ENCODE measurements around the gene ZNF543.

DNA sequence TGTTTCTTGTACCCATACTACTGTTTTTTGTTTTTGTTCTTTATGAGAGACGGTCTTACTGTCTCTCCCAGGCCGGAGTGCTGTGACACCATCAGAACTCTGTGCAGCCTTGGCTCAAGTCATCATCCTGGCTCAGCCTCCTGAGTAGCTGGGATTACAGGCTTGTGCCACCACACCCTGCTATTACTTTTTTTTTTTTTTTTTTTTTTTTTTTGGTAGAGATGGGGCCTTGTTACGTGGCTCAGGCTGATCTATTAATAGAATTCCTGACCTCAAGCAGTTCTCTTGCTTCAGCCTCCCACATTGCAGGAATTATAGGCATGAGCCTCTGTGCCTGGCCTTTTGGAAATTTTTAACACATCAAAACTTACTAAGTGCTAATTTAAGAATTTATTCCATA, 27.9 kb downstream of the ZNF543 start:
- TF ChIP-seq CEBPB (IDR thresholded peaks at IDR 0.05; ENCODE audit: low read depth, low read length) (no peak), EP300 (IDR thresholded peaks at IDR 0.05; ENCODE audit: borderline replicate concordance in 1 of 2, low read depth in 2 of 2, low read length in 2 of 2) (no peak), MAFK (IDR thresholded peaks at IDR 0.05; ENCODE audit: low read depth, low read length) (no peak), TBP (IDR thresholded peaks at IDR 0.05; ENCODE audit: low read depth, low read length) (no peak), FOSL1 (IDR thresholded peaks at IDR 0.05; ENCODE audit: insufficient read depth, low read depth, low read length) (no peak), JUN (IDR thresholded peaks at IDR 0.05; ENCODE audit: low read depth, low read length) (no peak), NRF1 (IDR thresholded peaks at IDR 0.05; ENCODE audit: low read depth, low read length) (no peak), SP2 (IDR thresholded peaks at IDR 0.05; ENCODE audit: low read length) (no peak)
- TF ChIP-seq, protein P1, sequence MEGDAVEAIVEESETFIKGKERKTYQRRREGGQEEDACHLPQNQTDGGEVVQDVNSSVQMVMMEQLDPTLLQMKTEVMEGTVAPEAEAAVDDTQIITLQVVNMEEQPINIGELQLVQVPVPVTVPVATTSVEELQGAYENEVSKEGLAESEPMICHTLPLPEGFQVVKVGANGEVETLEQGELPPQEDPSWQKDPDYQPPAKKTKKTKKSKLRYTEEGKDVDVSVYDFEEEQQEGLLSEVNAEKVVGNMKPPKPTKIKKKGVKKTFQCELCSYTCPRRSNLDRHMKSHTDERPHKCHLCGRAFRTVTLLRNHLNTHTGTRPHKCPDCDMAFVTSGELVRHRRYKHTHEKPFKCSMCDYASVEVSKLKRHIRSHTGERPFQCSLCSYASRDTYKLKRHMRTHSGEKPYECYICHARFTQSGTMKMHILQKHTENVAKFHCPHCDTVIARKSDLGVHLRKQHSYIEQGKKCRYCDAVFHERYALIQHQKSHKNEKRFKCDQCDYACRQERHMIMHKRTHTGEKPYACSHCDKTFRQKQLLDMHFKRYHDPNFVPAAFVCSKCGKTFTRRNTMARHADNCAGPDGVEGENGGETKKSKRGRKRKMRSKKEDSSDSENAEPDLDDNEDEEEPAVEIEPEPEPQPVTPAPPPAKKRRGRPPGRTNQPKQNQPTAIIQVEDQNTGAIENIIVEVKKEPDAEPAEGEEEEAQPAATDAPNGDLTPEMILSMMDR (IDR thresholded peaks at IDR 0.05; ENCODE audit: control extremely low read depth in 1 of 3, insufficient read depth in 1 of 3, low read depth in 1 of 3, low read length in 3 of 3): no peak

Data from H1 (cell line).